Smooth muscle cell (in vitro differentiated cells): Measurements from ENCODE around the gene LDHD. TPM values are rescaled to one million over a fixed set of nuclear protein-coding genes. Genes with fewer than 3 reads are reported as not detected.

Experiments
- DNase-seq: peaks from one replicate; lab custom pipeline; 2025; ENCODE audit not compliant: unreplicated experiment; lab: John Stamatoyannopoulos, UW
- H2AFZ ChIP-seq: fragments of 200-600 bp; sonication (generic); 2 replicates; pipeline ENCODE4 v1.6.0; 2016; ENCODE audit warnings: antibody characterized with exemption, low read depth, mild to moderate bottlenecking
- H3F3A ChIP-seq: fragments of 200-600 bp; sonication (generic); 2 replicates; pipeline ENCODE4 v1.6.0; 2017; ENCODE audit warnings: antibody characterized with exemption, low read depth
- H3K27ac ChIP-seq: fragments of 200-600 bp; sonication (generic); 2 replicates; pipeline ENCODE4 v1.5.1; 2016; ENCODE audit warnings: low read depth, mild to moderate bottlenecking
- H3K27me3 ChIP-seq: fragments of 200-600 bp; sonication (generic); 2 replicates; pipeline ENCODE4 v1.6.1; 2016; ENCODE audit warnings: low read depth, mild to moderate bottlenecking
- H3K36me3 ChIP-seq: fragments of 200-600 bp; sonication (generic); 2 replicates; pipeline ENCODE4 v1.5.1; 2016; ENCODE audit warnings: low read depth
- H3K4me1 ChIP-seq: fragments of 200-600 bp; sonication (generic); 2 replicates; pipeline ENCODE4 v1.5.1; 2016; ENCODE audit warnings: low read depth
- H3K4me2 ChIP-seq: fragments of 200-600 bp; sonication (generic); 2 replicates; pipeline ENCODE4 v1.6.0; 2016; ENCODE audit warnings: mild to moderate bottlenecking
- H3K4me3 ChIP-seq: fragments of 200-600 bp; sonication (generic); 2 replicates; pipeline ENCODE4 v1.5.1; 2016; ENCODE audit warnings: mild to moderate bottlenecking
- H3K79me2 ChIP-seq: fragments of 200-600 bp; sonication (generic); 2 replicates; pipeline ENCODE4 v1.6.0; 2016; ENCODE audit warnings: low read depth, mild to moderate bottlenecking
- H3K9ac ChIP-seq: fragments of 200-600 bp; sonication (generic); 2 replicates; pipeline ENCODE4 v1.6.0; 2016; ENCODE audit warnings: low read depth
- H3K9me3 ChIP-seq: fragments of 200-600 bp; sonication (generic); replicated peaks from 2 replicates; pipeline ENCODE4 v1.5.1; 2016; ENCODE audit warnings: low read depth
- H4K20me1 ChIP-seq: fragments of 200-600 bp; sonication (generic); 2 replicates; pipeline ENCODE4 v1.6.0; 2016; ENCODE audit warnings: low read depth
- CTCF ChIP-seq: fragments of 200-600 bp; sonication (generic); IDR thresholded peaks from 2 replicates; pipeline ENCODE4 v1.5.1; 2017; ENCODE audit warnings: borderline replicate concordance, mild to moderate bottlenecking, antibody characterized with exemption; ENCODE audit not compliant: insufficient read depth, poor library complexity, severe bottlenecking
- WGBS: methylation state at CpG from one replicate; pipeline ENCODE4 v1.1.7; 2016; ENCODE audit warnings: low lambda C conversion rate; 5-methylcytosine and 5-hydroxymethylcytosine counted together
- polyA plus RNA-seq: library from polyadenylated mRNA; unstranded; fragments of >200 nt; fragmentation: Nextera tagmentation; extraction: Ambion mirVana; gene quantifications from 2 replicates; pipeline ENCODE4 v1.2.1, GENCODE V29; 2016
- total RNA-seq: library from RNA; depleted of rRNA; stranded (reverse); fragments of >200 nt; gene quantifications from 2 replicates; pipeline ENCODE4 v1.2.3, GENCODE V29; 2014

The LDHD gene
- total and polyA plus RNA-seq, 2 experiments from 2014 or later, result 0.85 to 1.2 TPM

- peaks cover 7% of the 10 kb centered on the region for H3K4me1 ChIP-seq
Measured at GRCh38 chr16:75121949-75122568, 5.5 kb upstream of the LDHD start.

GRCh38 chr16:75120253-75120652 is 3.7 kb upstream of the LDHD start:
- Histone ChIP-seq H3K4me1 (peaks cover 18% of the 10 kb centered on the region), H4K20me1 (no peaks in the 10 kb centered on the region), H3K36me3 (no peaks in the 10 kb centered on the region), H3K79me2 (no peaks in the 10 kb centered on the region), H3K4me2 (peak overlapping the region; percentile 78), H3K27me3 (no peaks in the 10 kb centered on the region), H2AFZ (peak overlapping the region; percentile 42), H3K9me3 (no peaks in the 10 kb centered on the region), H3K4me3 (peak overlapping the region; percentile 42), H3K27ac (no peak overlapping the region), H3K9ac (no peak overlapping the region), H3F3A (no peaks in the 10 kb centered on the region)
- no peak for DNase-seq
- WGBS, result 31% methylated on average over 4 of the region's 4 CpGs
- no peak for TF ChIP-seq CTCF

More at GRCh38 chr16:75121949-75122568, 5.5 kb upstream of the LDHD start:
- Histone ChIP-seq H3F3A (no peaks in the 10 kb centered on the region), H3K4me2 (no peak overlapping the region), H2AFZ (no peak overlapping the region), H3K36me3 (no peaks in the 10 kb centered on the region), H3K27ac (no peak overlapping the region), H3K9ac (no peak overlapping the region), H3K27me3 (no peaks in the 10 kb centered on the region), H3K9me3 (no peaks in the 10 kb centered on the region), H3K4me3 (no peak overlapping the region), H3K79me2 (no peaks in the 10 kb centered on the region), H4K20me1 (no peaks in the 10 kb centered on the region)
- no peak for TF ChIP-seq CTCF
- no peak for DNase-seq
- WGBS, result 73% methylated on average over 6 of the region's 6 CpGs

- H3K27me3 ChIP-seq, result no peaks in the 10 kb centered on the region
- H2AFZ ChIP-seq, result no peak overlapping the region
- no peaks in the 10 kb centered on the region for H4K20me1 ChIP-seq
- H3K4me1 ChIP-seq, result peaks cover 18% of the 10 kb centered on the region
- no peaks in the 10 kb centered on the region for H3K79me2 ChIP-seq
- H3K27ac ChIP-seq, result no peak overlapping the region
- DNase-seq, result no peak
- H3K36me3 ChIP-seq, result no peaks in the 10 kb centered on the region
- H3K4me2 ChIP-seq, result no peak overlapping the region
- H3K9ac ChIP-seq, result no peak overlapping the region
- WGBS, result 81% methylated on average over 6 of the region's 6 CpGs
- H3K4me3 ChIP-seq, result peak overlapping the region; percentile 42
- no peaks in the 10 kb centered on the region for H3F3A ChIP-seq
- no peak for TF ChIP-seq CTCF
- H3K9me3 ChIP-seq, result no peaks in the 10 kb centered on the region
Measured at GRCh38 chr16:75118943-75119539, 2.5 kb upstream of the LDHD start.

GRCh38 chr16:75116911-75117245 is 298 bp upstream of the LDHD start:
- Histone ChIP-seq H3K27ac (no peak overlapping the region), H2AFZ (no peak overlapping the region)

More at GRCh38 chr16:75116911-75117245, 298 bp upstream of the LDHD start:
- H3K79me2 ChIP-seq, result no peaks in the 10 kb centered on the region
- H3K4me1 ChIP-seq, result peaks cover 18% of the 10 kb centered on the region
- DNase-seq, result no peak
- no peaks in the 10 kb centered on the region for H3K9me3 ChIP-seq
- TF ChIP-seq CTCF, result no peak
- H3K4me2 ChIP-seq, result no peak overlapping the region
- H3F3A ChIP-seq, result no peaks in the 10 kb centered on the region
- H4K20me1 ChIP-seq, result no peaks in the 10 kb centered on the region
- H3K9ac ChIP-seq, result no peak overlapping the region
- no peaks in the 10 kb centered on the region for H3K27me3 ChIP-seq
- 74% methylated on average over 3 of the region's 3 CpGs for WGBS
- H3K36me3 ChIP-seq, result no peaks in the 10 kb centered on the region
- no peak overlapping the region for H3K4me3 ChIP-seq
